ENCODE results near the gene SLC10A4.
A peak's percentile ranks its signal among the peaks of the same experiment; 100 is the strongest.
"Not testable (repeated sequence)": the region's sequence is repeated elsewhere in the genome, so short reads cannot be mapped to it uniquely, and the experiment has no call there.

SLC10A4 gene, protein sequence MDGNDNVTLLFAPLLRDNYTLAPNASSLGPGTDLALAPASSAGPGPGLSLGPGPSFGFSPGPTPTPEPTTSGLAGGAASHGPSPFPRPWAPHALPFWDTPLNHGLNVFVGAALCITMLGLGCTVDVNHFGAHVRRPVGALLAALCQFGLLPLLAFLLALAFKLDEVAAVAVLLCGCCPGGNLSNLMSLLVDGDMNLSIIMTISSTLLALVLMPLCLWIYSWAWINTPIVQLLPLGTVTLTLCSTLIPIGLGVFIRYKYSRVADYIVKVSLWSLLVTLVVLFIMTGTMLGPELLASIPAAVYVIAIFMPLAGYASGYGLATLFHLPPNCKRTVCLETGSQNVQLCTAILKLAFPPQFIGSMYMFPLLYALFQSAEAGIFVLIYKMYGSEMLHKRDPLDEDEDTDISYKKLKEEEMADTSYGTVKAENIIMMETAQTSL

DNA sequence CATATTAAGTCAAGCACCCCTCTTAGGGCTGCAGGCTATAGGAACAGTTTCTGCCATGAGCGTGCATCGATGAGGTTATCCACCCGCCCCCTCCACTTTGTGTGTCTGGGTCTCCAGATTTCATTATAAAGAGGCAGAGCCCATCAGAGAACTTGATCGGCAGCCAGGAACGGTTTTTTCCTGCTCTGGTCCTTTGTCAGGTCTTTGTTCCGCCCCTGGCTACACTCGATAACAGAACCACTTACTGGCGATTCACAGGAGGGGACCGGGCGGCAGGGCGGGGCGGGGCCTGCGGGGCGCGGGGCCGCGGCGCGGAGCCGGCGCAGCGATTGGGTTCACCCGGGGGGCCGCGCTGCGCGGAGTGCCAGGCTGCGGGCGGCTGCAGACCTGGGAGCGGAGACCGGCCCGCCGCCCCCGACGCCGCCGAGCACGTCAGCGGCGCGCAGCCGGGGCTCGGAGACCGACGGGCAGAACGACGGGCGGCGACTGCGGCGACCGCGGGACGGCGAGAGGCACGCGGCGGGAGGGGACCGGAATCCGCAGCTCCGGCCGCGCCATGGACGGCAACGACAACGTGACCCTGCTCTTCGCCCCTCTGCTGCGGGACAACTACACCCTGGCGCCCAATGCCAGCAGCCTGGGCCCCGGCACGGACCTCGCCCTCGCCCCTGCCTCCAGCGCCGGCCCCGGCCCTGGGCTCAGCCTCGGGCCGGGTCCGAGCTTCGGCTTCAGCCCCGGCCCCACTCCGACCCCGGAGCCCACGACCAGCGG is at the start of gene SLC10A4:
SLC10A4 (plus strand) TSS at position 338 of the 771 bp plus-strand sequence; CDS start at position 557, 219 bp downstream.
- Histone ChIP-seq H3K27ac (ENCODE audit: low read length) (no peak within 1 kb of the TSS), H3K27me3 (ENCODE audit: control insufficient read depth, insufficient read depth, low read length) (peaks cover 24% of the 10 kb centered on the region), H3K9me3 (ENCODE audit: control insufficient read depth, insufficient read depth, low read length) (no peaks in the 10 kb centered on the region), H3K4me3 (ENCODE audit: low read length) (peak within 1 kb of the TSS; percentile 52; the same call in 1 of the 2 replicates), H3K36me3 (ENCODE audit: control insufficient read depth, insufficient read depth, low read length) (no peaks in the 10 kb centered on the region), H3K4me1 (ENCODE audit: control insufficient read depth, insufficient read depth, low read length) (peaks cover 1% of the 10 kb centered on the region; the same call in 1 of the 2 replicates)
- no CpG with 5 or more reads among the region's 85 CpGs for WGBS (ENCODE audit: insufficient coverage, insufficient read length)
- no peak for DNase-seq (ENCODE audit: low read depth, low spot score)

DNA sequence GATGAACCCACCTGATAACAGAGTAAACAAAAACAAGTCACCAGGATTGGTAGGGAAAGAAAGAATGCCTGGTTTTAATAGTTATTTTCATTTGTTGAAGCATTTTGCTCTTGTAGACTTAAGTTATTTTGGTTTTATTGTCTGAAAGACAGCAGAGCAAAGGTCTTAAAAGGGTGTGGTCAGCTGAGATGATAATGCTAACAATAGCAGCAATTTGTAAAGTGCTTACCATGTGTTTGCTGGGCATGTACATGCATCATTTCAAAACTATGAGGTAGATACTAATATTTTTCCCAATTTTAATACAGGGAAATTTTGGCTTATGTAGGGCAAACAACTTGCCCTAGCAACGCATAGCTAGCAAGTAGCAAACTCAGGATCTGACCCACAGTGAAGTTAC is 46.8 kb upstream of the SLC10A4 start:
- no peak overlapping the region for H3K4me3 ChIP-seq (ENCODE audit: low read length)
- no peaks in the 10 kb centered on the region for H3K27me3 ChIP-seq (ENCODE audit: control insufficient read depth, insufficient read depth, low read length)
- H3K36me3 ChIP-seq (ENCODE audit: control insufficient read depth, insufficient read depth, low read length), result no peaks in the 10 kb centered on the region
- H3K4me1 ChIP-seq (ENCODE audit: control insufficient read depth, insufficient read depth, low read length), result no peaks in the 10 kb centered on the region; the same call in 1 of the 2 replicates
- H3K27ac ChIP-seq (ENCODE audit: low read length), result no peak overlapping the region
- WGBS (ENCODE audit: insufficient coverage, insufficient read length), result no CpG with 5 or more reads among the region's 1 CpG
- H3K9me3 ChIP-seq (ENCODE audit: control insufficient read depth, insufficient read depth, low read length), result no peaks in the 10 kb centered on the region
- no peak for DNase-seq (ENCODE audit: low read depth, low spot score)

DNA sequence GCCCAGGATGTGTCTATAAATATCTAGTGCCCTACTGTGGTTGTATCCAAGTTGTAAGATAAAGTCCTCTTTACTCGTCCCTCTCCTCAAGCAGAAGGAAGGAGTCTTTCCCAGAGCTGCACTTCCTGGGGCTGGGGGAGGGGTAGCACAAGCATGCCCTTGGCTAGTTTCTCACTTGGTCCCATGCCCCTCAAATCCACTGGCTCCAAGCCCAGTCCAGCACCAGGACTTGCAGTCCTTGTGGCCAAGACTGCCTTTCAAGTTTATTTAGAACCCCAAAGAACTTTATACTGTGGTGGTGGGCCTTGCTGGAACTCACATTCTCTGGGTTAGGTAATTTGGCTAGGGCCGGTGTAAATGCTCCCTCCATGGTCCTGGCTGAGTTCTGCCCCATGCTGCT is 43.2 kb upstream of the SLC10A4 start:
- no peak overlapping the region for H3K4me3 ChIP-seq (ENCODE audit: low read length)
- no CpG with 5 or more reads among the region's 2 CpGs for WGBS (ENCODE audit: insufficient coverage, insufficient read length)
- H3K9me3 ChIP-seq (ENCODE audit: control insufficient read depth, insufficient read depth, low read length), result no peaks in the 10 kb centered on the region

GRCh38 chr4:48440914-48441313 is 42.2 kb upstream of the SLC10A4 start:
- H3K4me1 ChIP-seq (ENCODE audit: control insufficient read depth, insufficient read depth, low read length); H3K36me3 ChIP-seq (ENCODE audit: control insufficient read depth, insufficient read depth, low read length); H3K27ac ChIP-seq (ENCODE audit: low read length); H3K9me3 ChIP-seq (ENCODE audit: control insufficient read depth, insufficient read depth, low read length); H3K4me3 ChIP-seq (ENCODE audit: low read length); DNase-seq (ENCODE audit: low read depth, low spot score); H3K27me3 ChIP-seq (ENCODE audit: control insufficient read depth, insufficient read depth, low read length): not testable (repeated sequence)
- WGBS (ENCODE audit: insufficient coverage, insufficient read length), result no CpG with 5 or more reads among the region's 5 CpGs

More for the DNA sequence above, 43.2 kb upstream of the SLC10A4 start:
- Histone ChIP-seq H3K27me3 (ENCODE audit: control insufficient read depth, insufficient read depth, low read length) (no peaks in the 10 kb centered on the region), H3K27ac (ENCODE audit: low read length) (no peak overlapping the region), H3K36me3 (ENCODE audit: control insufficient read depth, insufficient read depth, low read length) (no peaks in the 10 kb centered on the region), H3K4me1 (ENCODE audit: control insufficient read depth, insufficient read depth, low read length) (no peaks in the 10 kb centered on the region; the same call in 1 of the 2 replicates)
- no peak for DNase-seq (ENCODE audit: low read depth, low spot score)

DNA sequence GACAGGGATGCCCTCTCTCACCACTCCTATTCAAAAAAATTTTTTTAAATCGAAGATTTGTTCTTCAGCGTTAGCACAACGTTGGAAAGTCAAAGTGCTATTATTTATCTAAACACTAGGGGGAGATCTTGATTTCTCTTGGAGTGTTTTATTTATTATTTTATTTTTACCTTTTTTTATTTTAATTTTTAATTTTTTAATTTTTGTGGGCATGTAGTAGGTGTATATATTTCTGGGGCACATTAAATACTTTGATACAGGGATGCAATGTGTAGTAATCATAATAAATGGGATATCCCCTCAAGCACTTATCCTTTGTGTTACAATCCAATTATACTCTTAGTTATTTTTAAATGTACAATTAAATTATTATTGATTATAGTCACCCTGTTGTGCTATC is 37.4 kb upstream of the SLC10A4 start:
- DNase-seq (ENCODE audit: low read depth, low spot score), result no peak
- no CpG with 5 or more reads among the region's 3 CpGs for WGBS (ENCODE audit: insufficient coverage, insufficient read length)
- Histone ChIP-seq H3K27me3 (ENCODE audit: control insufficient read depth, insufficient read depth, low read length) (no peaks in the 10 kb centered on the region), H3K27ac (ENCODE audit: low read length) (no peak overlapping the region), H3K4me3 (ENCODE audit: low read length) (no peak overlapping the region), H3K9me3 (ENCODE audit: control insufficient read depth, insufficient read depth, low read length) (no peaks in the 10 kb centered on the region), H3K36me3 (ENCODE audit: control insufficient read depth, insufficient read depth, low read length) (no peaks in the 10 kb centered on the region), H3K4me1 (ENCODE audit: control insufficient read depth, insufficient read depth, low read length) (no peaks in the 10 kb centered on the region)

DNA sequence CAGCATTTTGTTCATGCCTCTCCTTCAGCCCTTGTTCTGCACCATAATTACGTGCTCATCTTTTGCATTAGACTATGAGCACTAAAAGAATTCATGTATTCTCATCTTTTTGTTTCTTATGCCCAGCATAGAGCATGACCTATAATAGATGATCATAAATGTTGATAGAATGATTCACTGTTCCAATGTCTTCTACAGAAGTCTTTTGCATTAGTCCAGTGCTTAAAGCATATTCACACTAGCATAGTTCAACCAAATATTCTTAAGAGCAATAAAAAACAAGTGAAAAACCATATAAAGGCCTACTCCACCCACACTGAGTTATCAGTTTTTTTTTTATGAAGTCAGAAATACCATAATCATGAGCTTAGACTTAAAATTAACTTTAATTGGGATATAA is 36.5 kb upstream of the SLC10A4 start:
- Histone ChIP-seq H3K4me3 (ENCODE audit: low read length) (no peak overlapping the region), H3K27me3 (ENCODE audit: control insufficient read depth, insufficient read depth, low read length) (no peaks in the 10 kb centered on the region), H3K36me3 (ENCODE audit: control insufficient read depth, insufficient read depth, low read length) (no peaks in the 10 kb centered on the region), H3K27ac (ENCODE audit: low read length) (no peak overlapping the region), H3K4me1 (ENCODE audit: control insufficient read depth, insufficient read depth, low read length) (no peaks in the 10 kb centered on the region), H3K9me3 (ENCODE audit: control insufficient read depth, insufficient read depth, low read length) (no peaks in the 10 kb centered on the region)
- DNase-seq (ENCODE audit: low read depth, low spot score), result no peak
- WGBS (ENCODE audit: insufficient coverage, insufficient read length), result no CpG with 5 or more reads among the region's 1 CpG

DNA sequence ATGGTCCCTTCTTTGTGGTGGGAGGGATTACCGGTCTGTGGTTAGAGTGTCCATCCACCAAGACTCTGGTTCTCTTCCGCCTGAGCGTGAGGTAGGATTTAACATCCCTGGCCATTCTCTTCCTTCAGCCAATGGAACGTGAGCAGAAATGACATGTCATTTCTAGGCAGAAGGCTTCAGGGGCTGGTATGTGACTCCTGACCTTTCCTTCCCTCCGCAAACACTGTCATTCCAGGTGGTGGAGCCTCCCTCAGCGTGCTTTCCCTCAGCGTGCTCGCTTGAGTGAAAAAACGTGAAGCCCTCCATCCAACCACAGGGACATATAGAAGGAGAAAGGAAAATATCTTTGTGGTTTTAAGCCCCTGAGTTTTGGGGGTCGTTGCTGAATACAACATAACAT is 34.0 kb upstream of the SLC10A4 start:
- H3K27ac ChIP-seq (ENCODE audit: low read length), result no peak overlapping the region
- H3K4me3 ChIP-seq (ENCODE audit: low read length), result no peak overlapping the region
- H3K9me3 ChIP-seq (ENCODE audit: control insufficient read depth, insufficient read depth, low read length), result no peaks in the 10 kb centered on the region
- no peaks in the 10 kb centered on the region for H3K27me3 ChIP-seq (ENCODE audit: control insufficient read depth, insufficient read depth, low read length)
- no peaks in the 10 kb centered on the region for H3K4me1 ChIP-seq (ENCODE audit: control insufficient read depth, insufficient read depth, low read length)
- H3K36me3 ChIP-seq (ENCODE audit: control insufficient read depth, insufficient read depth, low read length), result no peaks in the 10 kb centered on the region
- WGBS (ENCODE audit: insufficient coverage, insufficient read length), result no CpG with 5 or more reads among the region's 10 CpGs
- no peak for DNase-seq (ENCODE audit: low read depth, low spot score)

DNA sequence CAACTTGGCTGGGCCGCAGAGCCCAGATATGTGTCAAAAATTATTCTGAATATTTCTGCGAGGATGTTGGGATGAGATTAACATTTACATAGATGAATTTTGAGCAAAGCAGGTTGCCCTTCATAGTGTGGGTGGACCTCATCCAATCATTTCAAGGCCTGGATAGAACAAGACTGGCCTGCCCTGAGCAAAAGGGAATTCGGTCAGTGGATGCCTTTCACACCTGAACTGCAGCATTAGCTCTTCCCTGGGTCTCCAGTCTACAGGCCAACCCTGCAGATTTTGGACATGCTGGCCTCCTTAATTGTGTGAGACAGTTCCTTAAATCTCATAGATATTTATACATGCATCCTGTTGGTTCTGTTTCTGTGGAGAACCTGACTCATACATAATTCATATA is 32.4 kb upstream of the SLC10A4 start:
- no CpG with 5 or more reads among the region's 3 CpGs for WGBS (ENCODE audit: insufficient coverage, insufficient read length)
- H3K27ac ChIP-seq (ENCODE audit: low read length), result no peak overlapping the region
- no peak overlapping the region for H3K4me3 ChIP-seq (ENCODE audit: low read length)
- no peaks in the 10 kb centered on the region for H3K36me3 ChIP-seq (ENCODE audit: control insufficient read depth, insufficient read depth, low read length)
- no peak for DNase-seq (ENCODE audit: low read depth, low spot score)
- H3K4me1 ChIP-seq (ENCODE audit: control insufficient read depth, insufficient read depth, low read length), result no peaks in the 10 kb centered on the region
- H3K27me3 ChIP-seq (ENCODE audit: control insufficient read depth, insufficient read depth, low read length), result no peaks in the 10 kb centered on the region
- no peaks in the 10 kb centered on the region for H3K9me3 ChIP-seq (ENCODE audit: control insufficient read depth, insufficient read depth, low read length)

- not testable (repeated sequence) for H3K27me3 ChIP-seq (ENCODE audit: control insufficient read depth, insufficient read depth, low read length); H3K9me3 ChIP-seq (ENCODE audit: control insufficient read depth, insufficient read depth, low read length); H3K27ac ChIP-seq (ENCODE audit: low read length); DNase-seq (ENCODE audit: low read depth, low spot score); H3K4me3 ChIP-seq (ENCODE audit: low read length); H3K36me3 ChIP-seq (ENCODE audit: control insufficient read depth, insufficient read depth, low read length); H3K4me1 ChIP-seq (ENCODE audit: control insufficient read depth, insufficient read depth, low read length)
- no CpG with 5 or more reads among the region's 3 CpGs for WGBS (ENCODE audit: insufficient coverage, insufficient read length)
Observed at GRCh38 chr4:48451656-48452055, 31.5 kb upstream of the SLC10A4 start.

GRCh38 chr4:48454591-48454990 is 28.6 kb upstream of the SLC10A4 start:
- H3K9me3 ChIP-seq (ENCODE audit: control insufficient read depth, insufficient read depth, low read length), result no peaks in the 10 kb centered on the region
- H3K27ac ChIP-seq (ENCODE audit: low read length), result no peak overlapping the region
- DNase-seq (ENCODE audit: low read depth, low spot score), result no peak
- H3K36me3 ChIP-seq (ENCODE audit: control insufficient read depth, insufficient read depth, low read length), result no peaks in the 10 kb centered on the region
- H3K4me1 ChIP-seq (ENCODE audit: control insufficient read depth, insufficient read depth, low read length), result no peaks in the 10 kb centered on the region
- no peak overlapping the region for H3K4me3 ChIP-seq (ENCODE audit: low read length)
- no peaks in the 10 kb centered on the region for H3K27me3 ChIP-seq (ENCODE audit: control insufficient read depth, insufficient read depth, low read length)
- no CpG with 5 or more reads among the region's 2 CpGs for WGBS (ENCODE audit: insufficient coverage, insufficient read length)

All from iPS DF 6.9 (cell line).